ENCODE results near the gene MAPRE2.

The MAPRE2 gene

DNA sequence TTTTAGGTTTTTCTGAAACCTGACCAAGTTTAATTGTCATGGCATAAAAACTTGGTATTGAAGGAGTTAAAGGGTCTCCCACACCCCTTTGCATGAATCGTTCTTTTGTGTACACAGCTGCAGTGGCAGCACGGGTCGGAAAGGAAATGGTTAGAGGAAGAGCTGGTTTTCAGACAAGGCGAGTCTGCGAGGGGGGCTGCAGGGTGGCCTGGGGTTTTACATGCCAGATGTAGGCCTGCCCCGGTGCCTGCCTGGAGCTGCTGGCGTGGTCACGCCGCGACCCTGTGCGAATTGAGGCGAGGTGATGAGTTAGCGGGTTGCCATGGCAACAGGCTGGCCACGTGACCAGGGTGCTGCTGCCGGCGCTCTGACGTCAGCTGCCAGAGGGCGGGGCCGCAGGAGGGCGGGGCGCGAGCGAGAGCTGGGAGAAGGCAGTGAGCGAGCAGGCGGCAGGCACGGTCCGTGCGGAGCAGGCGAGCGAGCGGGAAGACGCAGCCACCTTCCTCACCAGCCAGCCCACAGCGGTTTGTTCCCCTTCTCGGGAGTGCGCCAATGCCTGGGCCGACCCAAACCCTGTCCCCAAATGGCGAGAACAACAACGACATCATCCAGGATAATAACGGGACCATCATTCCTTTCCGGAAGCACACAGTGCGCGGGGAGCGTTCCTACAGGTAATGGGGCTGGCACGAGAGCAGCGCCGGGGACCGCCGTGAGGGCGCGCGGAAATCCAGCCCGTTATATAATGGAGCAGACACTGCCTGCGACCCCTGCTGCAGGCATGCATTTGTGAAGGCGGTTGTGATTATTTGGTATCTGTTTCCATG lies at the start of gene MAPRE2:
Gene MAPRE2, plus strand, starts transcription at position 426 of the 827 bp plus-strand sequence. Its CDS starts 127 bp downstream, at position 553.
- peak; percentile 99 for DNase-seq

DNA sequence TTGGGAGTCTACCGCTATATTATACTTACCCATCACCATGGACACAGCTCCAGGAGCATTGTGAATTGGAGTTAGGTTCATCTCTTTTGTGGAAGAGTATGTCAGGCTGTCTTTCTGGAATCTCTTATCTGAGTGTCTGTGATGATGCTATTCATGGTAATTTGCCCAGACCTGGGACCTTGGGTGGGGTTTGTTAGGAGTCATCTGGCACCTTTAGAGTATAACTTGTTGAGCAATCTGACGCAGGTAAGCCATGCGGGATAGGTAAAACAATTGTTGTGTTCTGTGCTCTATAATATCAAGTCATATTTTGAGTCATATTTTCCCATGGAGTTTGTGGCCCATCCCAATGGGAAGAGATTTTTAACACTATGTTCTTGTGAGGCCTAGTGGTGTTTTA lies 49.7 kb upstream of the MAPRE2 start:
- DNase-seq = no peak

DNA sequence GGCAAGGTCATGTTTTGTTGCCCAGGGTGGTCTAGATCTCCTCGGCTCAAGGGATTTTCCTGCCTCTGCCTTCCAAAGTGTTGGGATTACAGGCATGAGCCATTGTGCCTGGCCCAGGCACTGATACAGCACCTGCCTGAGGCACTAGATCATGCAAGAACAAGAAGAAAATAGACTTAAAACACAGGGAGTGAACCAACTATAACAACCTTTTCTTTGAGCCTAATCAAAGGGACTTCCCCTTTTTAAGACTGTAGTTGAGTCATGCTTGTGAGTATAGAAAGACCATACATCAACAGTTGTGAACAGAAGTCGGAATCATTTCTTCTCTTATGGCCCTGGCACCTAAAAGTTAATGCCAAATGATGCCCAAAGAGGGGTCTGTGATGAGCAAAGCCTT lies 47.9 kb upstream of the MAPRE2 start:
- DNase-seq = no peak

DNA sequence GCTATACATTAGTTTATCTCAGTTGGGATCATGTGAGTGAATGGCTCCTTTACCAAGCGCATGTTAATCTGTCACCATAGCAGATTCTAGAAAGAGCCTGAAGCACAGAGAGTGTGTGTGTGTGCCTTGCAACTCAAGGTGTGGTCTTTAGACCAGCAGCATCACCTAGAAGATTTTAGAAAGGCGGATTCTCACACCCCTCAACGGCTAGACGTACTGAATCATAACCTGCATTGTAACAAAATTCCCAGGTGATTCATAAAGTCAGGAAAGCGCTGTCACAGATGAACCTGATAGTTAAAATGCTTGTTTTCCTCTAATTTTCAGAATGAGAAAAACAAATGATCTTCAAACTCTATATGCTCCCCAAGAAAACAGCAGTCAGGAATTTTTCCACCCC lies 45.5 kb upstream of the MAPRE2 start:
- no peak for DNase-seq

DNA sequence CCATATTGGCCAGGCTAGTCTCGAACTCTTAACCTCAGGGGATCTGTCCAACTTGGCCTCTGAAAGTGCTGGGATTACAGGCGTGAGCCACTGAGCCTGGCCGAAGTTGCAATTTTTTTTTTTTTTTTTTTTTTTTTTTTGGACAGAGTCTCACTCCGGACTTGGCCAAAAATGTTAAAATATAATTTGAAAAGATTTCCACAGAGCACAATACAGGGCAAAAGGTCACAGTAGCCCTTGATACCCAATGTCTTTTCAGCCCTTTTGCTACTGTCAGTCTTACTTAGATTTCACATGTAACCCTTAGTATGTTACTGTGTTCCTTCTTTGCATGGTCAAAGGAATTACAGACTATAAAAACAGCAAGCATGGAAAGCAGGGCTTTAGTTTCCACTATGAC lies 42.6 kb upstream of the MAPRE2 start:
- no peak for DNase-seq

DNA sequence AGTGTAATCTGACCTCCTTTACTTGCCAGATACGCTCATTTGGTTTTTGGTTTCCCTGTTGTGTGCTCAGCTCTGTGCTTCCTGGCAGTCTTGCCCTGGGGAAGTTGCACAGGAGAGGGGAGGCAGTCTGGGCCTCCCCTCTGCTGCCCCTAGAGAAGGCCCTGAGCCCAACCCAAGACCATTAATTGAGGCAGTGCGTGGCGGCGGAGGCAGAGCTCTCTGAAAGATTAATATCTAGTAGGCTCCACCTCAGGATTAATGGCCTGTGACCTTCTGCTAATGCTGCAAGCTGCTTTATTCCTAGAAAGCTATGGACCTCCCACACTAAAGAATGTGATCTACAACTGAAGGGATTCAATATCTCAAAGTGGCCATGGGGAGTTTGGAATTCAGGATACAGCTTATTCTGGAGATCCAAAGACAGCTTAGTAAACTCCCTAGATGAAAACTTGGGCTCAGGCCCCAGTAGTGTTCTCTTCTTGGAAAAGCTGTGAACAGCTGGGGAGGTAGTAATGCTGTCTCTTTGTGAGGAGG lies 41.4 kb upstream of the MAPRE2 start:
- DNase-seq = no peak

DNA sequence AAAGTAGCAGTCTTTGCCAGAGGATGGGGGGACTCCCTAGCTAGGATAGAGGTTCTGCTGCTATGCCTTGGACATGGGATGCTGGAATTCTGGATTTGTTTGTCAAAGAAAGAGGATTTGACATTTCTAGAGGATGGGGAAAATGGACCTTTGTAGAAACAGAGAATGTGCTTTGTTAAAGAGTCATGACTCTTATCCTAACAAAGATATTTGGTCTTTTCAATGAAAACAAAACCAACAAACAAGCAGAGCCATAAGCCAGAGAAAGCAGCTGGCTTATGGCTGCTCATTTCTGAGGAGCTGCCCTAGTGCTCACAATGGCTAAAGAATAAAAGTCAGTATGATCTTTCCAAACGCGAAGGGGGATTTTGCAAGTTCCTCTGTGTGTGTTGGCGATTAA lies 40.8 kb upstream of the MAPRE2 start:
- no peak for DNase-seq

DNA sequence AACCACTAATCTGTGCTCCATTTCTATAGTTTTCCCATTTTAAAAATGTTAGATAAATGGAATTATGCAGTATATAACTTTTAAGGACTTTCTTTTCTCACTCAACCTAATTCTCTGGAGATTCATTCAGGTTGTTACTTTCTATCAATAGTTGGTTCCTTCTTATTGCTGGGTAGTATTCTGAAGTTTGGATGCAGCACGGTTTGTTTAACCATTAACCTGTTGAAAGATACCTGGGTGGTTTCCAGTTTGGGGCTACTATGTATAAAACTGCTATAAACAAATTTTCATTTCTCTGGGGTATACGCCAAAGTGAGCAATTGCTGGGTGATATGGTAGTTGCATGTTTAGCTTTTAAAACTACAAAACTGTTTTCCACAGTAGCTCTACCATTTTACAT lies 39.1 kb upstream of the MAPRE2 start:
- DNase-seq = no peak

DNA sequence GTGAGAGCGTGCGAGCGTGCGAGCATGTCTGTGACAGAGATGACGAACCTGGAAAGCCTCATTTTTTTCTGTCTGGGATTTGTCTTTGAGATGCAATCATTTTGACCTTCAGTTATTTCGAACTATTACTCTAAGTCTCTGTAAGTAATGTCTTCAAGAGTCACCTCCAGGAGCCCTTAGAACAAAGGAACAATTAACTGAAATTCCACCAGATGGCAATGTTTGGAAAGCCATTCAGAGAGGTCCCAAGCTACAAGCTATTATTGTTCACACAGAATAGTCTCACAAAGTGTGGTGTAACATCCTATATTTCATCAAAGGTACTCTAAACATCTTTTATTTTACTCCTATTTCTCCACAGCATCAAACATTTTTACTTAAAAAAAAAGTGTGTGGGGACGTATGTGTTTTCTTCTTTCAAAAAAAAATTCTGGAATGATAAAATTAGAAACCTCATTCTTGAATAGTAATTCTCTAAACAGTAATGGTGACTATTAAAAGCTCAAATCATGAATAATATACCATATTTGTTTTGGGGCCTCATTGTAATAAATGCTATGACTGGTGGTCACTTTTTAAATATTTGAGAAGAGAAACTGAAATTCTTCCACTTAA lies 35.1 kb upstream of the MAPRE2 start:
- no peak for DNase-seq

DNA sequence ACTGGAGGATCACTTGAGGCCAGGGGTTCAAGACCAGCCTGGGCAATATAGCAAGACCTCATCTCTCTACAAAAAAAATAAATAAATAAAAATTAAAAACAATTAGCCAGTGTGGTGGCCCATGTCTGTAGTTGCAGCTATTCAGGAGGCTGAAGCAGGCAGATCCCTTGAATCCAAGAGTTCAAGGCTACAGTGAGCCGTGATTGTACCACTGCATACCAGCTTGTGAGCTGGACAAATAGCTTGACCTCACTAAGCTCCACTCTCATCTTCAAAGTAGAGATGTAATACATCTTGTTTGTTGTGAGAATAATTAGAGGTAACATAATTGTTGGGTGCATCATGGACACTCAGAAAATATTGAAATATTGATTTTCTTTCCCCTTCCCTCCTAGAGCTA lies 31.1 kb upstream of the MAPRE2 start:
- DNase-seq = no peak

DNA sequence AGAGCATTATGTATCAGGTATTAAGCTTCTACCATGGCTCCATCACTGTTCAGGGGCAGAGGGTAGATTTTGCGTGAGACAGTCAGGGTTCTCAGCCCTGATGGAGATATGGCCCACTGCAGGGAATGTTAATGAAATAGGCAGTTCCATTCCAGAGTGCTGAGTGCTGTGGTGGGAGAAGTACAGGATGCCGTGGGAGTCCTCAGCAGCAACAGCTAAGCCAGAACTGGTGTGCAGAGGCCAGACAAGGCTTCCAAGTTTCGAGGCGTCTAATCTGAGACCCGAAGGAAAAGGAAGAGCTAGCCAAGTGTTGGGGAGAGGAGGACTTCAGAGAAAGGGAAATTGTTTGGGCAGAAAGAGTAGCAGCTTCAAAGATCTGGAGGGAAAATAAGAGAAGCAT lies 30.2 kb upstream of the MAPRE2 start:
- no peak for DNase-seq

DNA sequence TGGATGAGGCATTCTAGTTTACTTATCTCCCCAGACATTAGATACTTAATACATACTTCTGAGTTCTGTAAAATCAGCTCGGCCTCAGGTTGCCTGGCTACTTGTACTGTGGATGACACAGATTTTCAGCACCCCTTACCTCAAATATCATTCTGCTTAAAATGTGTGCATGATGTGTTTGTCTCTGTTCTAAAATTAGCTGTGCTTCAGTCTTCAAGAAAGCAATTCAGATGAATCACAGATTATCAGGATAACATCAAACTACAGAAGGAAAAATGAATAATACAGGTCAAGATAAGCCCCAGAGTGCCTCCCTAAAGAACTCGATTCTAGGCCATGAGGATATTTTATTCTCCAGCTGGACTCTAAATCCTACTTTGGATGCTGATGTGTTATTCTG lies 21.3 kb upstream of the MAPRE2 start:
- DNase-seq = no peak

DNA sequence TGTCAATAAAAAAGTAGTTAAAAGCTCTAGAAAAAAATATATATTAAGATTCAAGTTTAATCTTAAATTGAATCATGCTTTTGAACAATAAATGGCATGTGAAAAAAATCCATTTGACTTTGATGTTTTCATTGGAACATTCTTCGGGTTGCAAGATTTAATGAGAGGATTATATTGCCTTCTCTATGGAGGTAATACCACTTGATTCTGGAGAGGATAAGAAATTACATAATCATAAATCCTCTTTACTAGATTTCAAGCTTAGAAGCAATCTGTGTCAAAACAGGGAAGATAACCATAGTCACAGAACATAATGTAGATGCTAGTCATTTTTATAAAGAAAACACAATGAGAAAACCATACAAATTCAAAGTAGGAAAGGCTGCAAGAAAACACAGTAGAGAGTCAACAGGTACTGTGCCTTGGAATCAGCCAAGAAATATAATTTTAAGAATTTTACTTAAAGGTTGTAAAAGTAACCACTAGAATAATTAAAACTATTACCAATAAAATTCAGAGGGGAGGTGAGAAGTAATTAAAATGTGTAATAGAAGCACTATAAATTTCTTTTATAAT lies 18.7 kb upstream of the MAPRE2 start:
- no peak for DNase-seq

DNA sequence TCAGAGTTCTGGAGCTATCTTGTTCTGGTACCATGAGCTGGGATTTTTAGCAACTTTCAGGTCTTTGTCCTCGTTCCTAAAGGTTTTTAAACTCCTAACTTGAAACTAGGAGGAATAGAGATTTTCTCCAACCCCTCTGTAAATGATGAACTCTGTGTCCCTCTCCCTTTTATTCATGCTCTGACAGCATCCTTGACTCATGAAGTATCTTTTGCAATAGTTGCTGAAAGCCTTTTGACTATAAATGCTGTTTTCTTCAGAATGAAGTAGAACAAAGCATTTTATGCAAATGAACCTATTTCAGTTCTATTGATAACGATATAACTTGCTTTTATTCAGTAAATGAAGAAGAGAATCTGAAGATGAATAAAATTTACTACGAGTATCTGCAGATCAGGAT lies 17.0 kb upstream of the MAPRE2 start:
- no peak for DNase-seq

DNA sequence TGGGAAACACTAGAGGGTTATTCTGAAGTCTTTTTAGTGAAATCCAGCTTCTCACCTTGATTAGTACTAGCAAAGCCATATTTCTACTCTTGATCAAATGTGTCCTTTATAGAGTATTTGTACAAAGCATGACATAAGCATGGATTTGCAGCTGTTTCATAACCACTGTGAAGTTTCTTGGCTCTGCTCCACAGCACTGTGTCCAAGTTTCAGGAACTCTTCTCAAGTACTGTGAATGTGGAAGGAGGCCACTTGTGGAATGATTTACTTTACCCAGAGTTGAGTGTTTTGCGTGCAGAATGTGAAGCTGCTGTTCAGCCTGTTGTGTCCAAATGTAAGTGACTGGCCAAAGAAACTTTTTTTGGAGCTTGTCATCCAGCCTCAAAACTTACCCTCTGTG lies 16.2 kb upstream of the MAPRE2 start:
- no peak for DNase-seq

DNA sequence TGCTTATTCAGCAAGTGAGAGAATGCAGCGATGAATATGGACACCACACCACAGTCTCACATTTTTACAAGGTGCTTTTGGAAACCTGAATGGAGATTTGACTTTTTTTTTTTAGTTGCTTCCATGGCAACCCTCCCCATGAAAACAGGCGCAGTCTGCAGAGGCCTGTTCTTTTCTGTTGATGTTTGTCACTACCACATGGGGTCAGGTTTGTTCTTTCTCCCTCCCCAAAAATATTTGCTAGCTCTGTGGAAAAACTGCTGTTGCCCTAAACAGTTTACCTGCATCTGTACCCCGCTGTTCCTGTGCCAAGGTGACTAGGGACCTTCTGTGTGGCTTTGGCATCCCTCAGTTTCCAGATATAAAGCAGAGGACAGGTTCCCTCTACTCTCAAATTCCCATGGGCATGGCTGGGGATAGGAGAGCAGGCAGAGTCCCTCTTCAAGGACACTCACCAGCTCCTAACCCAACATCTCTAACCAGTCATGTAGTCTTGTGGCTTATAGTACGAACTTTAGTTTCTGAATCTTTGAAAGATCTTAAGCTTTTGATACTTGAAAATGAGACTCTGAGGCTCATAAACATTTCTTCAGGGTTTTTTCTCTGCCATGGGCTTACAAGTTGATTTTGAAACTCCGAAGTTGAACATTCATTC lies 14.7 kb upstream of the MAPRE2 start:
- DNase-seq = no peak

DNA sequence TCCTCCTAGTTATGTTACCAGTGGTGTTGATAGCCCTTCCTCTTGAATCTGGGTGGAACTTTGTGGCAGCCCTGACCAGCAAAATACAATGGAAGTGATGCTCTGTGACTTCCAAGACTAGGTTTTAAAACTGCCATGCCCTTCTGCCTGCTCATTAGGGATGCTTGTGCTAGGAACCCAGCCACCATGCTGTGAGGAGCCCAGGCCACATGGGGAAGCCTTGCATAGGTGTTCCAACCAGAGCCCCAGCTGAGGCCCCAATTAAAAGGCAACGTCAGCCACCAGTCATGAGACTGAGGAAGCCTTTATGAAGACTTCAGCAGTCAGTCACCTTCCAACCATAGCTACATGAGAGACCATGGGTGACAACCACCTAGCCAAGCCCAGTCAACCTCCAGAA lies 14.0 kb upstream of the MAPRE2 start:
- no peak for DNase-seq

DNA sequence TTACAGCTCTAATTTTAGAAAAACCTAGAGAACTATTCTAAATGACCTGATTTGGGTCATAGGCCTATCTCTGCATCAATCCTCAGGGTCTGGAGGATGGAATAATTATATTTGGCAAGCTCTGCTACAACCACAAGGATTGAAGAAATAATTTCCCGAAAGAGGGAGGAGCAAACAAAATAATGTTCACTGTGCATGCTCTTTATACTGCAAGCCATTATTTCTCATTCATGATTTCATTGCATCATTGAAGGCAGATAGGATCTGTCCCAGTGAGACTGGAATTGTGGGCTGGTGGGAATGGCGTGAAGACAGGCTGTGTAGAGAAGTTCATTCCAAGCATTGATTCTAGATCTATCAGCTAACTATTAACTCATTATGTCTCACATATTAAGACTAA lies 12.7 kb upstream of the MAPRE2 start:
- DNase-seq = no peak

DNA sequence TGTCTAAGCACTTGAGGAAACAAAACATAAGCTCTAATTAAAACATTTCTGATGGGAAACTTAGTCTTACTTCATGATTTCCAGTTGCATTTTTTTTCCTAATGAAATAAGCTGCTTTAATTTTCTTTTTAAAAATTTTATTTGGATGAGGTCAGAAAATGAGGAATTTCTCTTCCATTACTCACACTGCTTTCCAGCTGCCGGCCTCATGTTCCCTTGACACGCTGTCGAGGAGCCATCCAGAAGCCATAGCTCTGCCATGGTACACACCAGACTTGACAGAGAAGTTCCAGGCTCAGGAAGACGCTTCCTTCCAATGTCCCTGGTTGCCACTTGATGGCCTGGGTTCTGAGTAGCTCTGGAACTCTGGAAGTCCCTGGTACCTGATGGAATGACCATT lies 12.1 kb upstream of the MAPRE2 start:
- no peak for DNase-seq

DNA sequence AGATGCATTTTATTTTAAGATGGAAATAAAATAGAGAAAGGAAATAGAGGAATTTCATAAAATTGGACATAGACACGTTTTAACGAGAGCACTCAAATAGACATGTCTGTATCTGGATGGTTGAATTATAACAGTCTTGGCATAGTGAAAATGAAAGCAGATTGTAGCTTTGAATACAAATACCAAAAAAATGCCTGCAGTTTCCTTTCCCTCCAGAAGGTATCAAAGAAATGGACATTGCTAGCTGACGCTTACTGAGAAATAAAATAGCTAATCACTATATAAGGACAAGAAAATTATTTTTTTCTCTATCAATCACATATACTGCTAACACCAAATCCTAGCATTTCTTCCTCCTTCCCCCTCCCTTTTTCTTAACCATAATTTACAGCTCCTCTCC lies 11.4 kb upstream of the MAPRE2 start:
- DNase-seq = no peak

DNA sequence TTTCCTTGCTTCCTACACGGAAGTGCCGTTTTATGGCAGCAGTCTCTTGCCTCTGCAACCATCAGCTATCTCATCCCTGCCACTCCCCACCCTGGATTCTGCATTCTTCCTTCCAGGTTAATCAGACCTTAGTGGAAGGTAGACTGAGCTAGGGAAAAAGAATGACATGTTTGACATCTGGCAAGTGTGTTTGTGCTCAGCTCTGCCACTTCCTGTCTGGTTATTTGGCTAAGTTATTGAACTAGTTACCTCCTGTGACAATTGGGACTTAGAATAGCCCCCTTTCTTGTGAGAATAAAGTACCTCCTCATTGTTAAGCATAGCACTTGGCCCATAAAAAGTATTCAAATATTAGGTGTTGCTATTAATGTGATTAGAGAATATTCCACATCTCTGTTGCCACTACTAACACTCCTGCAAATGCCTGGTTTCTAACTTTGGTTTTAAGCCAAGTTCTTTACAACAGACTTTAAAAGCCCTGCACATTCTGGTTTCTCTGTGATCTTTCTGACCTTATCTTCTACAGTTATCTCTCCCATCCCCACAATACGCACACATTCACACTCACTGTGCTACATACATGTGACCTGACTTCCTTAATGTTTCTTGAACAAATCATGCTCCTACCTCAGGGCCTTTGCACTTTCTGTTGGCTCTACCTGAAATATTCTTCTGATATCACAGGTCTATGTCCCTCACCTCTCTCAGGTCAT lies 10.8 kb upstream of the MAPRE2 start:
- DNase-seq = peak; percentile 14 to 17

DNA sequence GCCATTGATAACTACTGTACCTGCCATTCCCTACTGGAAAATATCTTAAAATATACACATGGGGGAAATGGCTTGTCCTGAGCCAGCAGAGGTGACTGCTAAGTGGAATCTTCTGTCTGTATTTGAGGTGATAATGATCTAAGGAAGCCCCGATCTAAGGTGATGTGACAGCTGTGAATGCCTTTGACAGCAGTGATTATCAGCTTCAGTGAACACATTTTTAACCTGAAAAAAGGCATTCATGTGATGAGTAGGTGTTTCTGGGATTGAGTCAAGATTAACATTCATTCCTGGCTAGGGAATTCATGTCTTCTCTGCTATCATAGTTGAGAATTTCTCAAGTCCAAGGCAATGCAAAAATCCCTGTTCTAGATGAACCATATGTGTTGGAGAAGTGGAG lies 9.1 kb upstream of the MAPRE2 start:
- DNase-seq = no peak

DNA sequence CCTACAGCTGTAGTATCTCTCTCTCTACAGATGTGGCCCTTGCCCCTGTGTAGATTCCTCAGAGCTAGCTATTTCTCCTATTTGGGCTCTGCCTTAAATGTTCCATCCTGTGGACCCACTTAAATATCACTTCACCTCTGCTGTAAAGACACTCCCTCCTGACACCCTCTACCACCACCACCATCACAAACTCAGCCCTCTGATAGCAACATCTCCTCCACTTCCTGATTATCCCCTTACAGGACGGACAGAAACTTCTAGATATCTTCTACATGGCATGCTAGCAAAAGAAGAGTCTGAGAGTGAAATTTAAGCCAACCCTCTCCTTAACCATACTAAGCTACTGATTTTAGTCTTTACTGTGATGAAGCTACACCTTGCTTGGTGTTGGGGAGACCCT lies 3.2 kb upstream of the MAPRE2 start:
- DNase-seq = no peak
